Neuronal stem cell (in vitro differentiated cells): ENCODE measurements around the gene LCN1.

ENCODE experiments used
- DNase-seq: peaks from one replicate; pipeline ENCODE4 v3.0.0-alpha.2; 2013; ENCODE audit warnings: low spot score
- H2AFZ ChIP-seq: one replicate; pipeline ENCODE4 v1.6.1; 2013; ENCODE audit warnings: mild to moderate bottlenecking, low read length, inconsistent platforms
- H2AK5ac ChIP-seq: 2 replicates; pipeline ENCODE4 v1.6.1; 2013; ENCODE audit warnings: low read depth, mild to moderate bottlenecking, inconsistent platforms, low read length, moderate library complexity, mixed read lengths
- H2BK120ac ChIP-seq: 2 replicates; pipeline ENCODE4 v1.6.1; 2013; ENCODE audit warnings: low read depth, mild to moderate bottlenecking, inconsistent platforms, low read length, moderate library complexity, mixed read lengths
- H2BK12ac ChIP-seq: one replicate; pipeline ENCODE4 v1.6.1; 2013; ENCODE audit warnings: low read length, inconsistent platforms
- H2BK15ac ChIP-seq: 2 replicates; pipeline ENCODE4 v1.6.1; 2013; ENCODE audit warnings: mild to moderate bottlenecking, low read length, inconsistent platforms, mixed read lengths
- H2BK5ac ChIP-seq: one replicate; pipeline ENCODE4 v1.6.1; 2013; ENCODE audit warnings: inconsistent platforms, mild to moderate bottlenecking, low read length, moderate library complexity
- H3K14ac ChIP-seq: one replicate; pipeline ENCODE4 v1.6.1; 2013; ENCODE audit warnings: low read length, inconsistent platforms
- H3K18ac ChIP-seq: 2 replicates; pipeline ENCODE4 v1.6.1; 2013; ENCODE audit warnings: low read length, inconsistent platforms
- H3K23ac ChIP-seq: 2 replicates; pipeline ENCODE4 v1.6.1; 2013; ENCODE audit warnings: low read depth, mild to moderate bottlenecking, mixed read lengths, low read length, inconsistent platforms; ENCODE audit not compliant: poor library complexity
- H3K27ac ChIP-seq: replicated peaks from 3 replicates; pipeline ENCODE4 v1.5.1; 2013; ENCODE audit warnings: low read length, inconsistent platforms
- H3K27me3 ChIP-seq, 3 experiments: 2 replicates each; pipeline ENCODE4 v1.6.1; 2013; ENCODE audit warnings: low read length in 3 of 3, mild to moderate bottlenecking in 2 of 3, inconsistent platforms in 1 of 3, low read depth in 1 of 3, mixed read lengths in 1 of 3, moderate library complexity in 1 of 3; ENCODE audit not compliant: control insufficient read depth in 3 of 3, insufficient read depth in 3 of 3
- H3K36me3 ChIP-seq, 2 donors: replicated peaks in 1 of 2; 2 replicates each; pipeline ENCODE4 v1.6.1; 2013; ENCODE audit warnings: low read length in 2 of 2; ENCODE audit not compliant: control insufficient read depth in 2 of 2, insufficient read depth in 2 of 2
- H3K4ac ChIP-seq: 2 replicates; pipeline ENCODE4 v1.6.1; 2013; ENCODE audit warnings: inconsistent platforms, mild to moderate bottlenecking, low read length, moderate library complexity
- H3K4me1 ChIP-seq, 2 donors: 1 replicate in 1 of 2; 2 replicates in 1 of 2; pipeline ENCODE4 v1.6.1; 2013; ENCODE audit warnings: low read length in 2 of 2, low read depth in 1 of 2; ENCODE audit not compliant: control insufficient read depth in 2 of 2, insufficient read depth in 1 of 2
- H3K4me2 ChIP-seq: one replicate; pipeline ENCODE4 v1.6.1; 2013; ENCODE audit warnings: mild to moderate bottlenecking, low read length, inconsistent platforms; ENCODE audit not compliant: insufficient read depth, poor library complexity, severe bottlenecking
- H3K4me3 ChIP-seq, 2 donors: 2 replicates each; pipeline ENCODE4 v1.5.1; 2013; ENCODE audit warnings: low read length in 2 of 2, mild to moderate bottlenecking in 2 of 2, inconsistent platforms in 1 of 2, moderate library complexity in 1 of 2
- H3K79me1 ChIP-seq: one replicate; pipeline ENCODE4 v1.6.1; 2013; ENCODE audit warnings: low read depth, mild to moderate bottlenecking, inconsistent platforms, low read length, moderate library complexity
- H3K9ac ChIP-seq: one replicate; pipeline ENCODE4 v1.6.1; 2013; ENCODE audit warnings: mild to moderate bottlenecking, low read depth, low read length, inconsistent platforms; ENCODE audit not compliant: poor library complexity
- H3K9me3 ChIP-seq, 2 donors: replicated peaks in 1 of 2; 2 replicates each; pipeline versions ENCODE3 to v1.6.1; 2013; ENCODE audit warnings: low read length in 2 of 2, mild to moderate bottlenecking in 2 of 2, inconsistent platforms in 1 of 2, low read depth in 1 of 2, mixed read lengths in 1 of 2, moderate library complexity in 1 of 2; ENCODE audit not compliant: control insufficient read depth in 2 of 2, insufficient read depth in 1 of 2
- H4K8ac ChIP-seq: one replicate; pipeline ENCODE4 v1.6.1; 2013; ENCODE audit warnings: low read depth, mild to moderate bottlenecking, inconsistent platforms, low read length, moderate library complexity
- H4K91ac ChIP-seq: one replicate; pipeline ENCODE4 v1.6.1; 2013; ENCODE audit warnings: low read length, low read depth, mild to moderate bottlenecking, inconsistent platforms; ENCODE audit not compliant: poor library complexity
- WGBS, 2 donors: extraction: QIAGEN DNeasy Blood & Tissue Kit; methylation state at CpG; one replicate each; pipeline ENCODE4 v1.1.7; 2013; ENCODE audit warnings: missing lambda C conversion rate in 2 of 2, mixed read lengths in 1 of 2; ENCODE audit not compliant: insufficient read length in 2 of 2, insufficient replicate concordance in 1 of 2; ENCODE audit errors: extremely low coverage in 2 of 2; 5-methylcytosine and 5-hydroxymethylcytosine counted together

LCN1 gene

GRCh38 chr9:135552698-135553171 lies 31.5 kb downstream of the LCN1 start:
- DNase-seq = no peak

GRCh38 chr9:135554718-135555117 lies 33.5 kb downstream of the LCN1 start:
- peaks cover 2% of the 10 kb centered on the region for H3K79me1 ChIP-seq
- no peak overlapping the region for H4K8ac ChIP-seq
- H3K9ac ChIP-seq = no peak overlapping the region
- H2BK120ac ChIP-seq = no peak overlapping the region
- H2AK5ac ChIP-seq = no peak overlapping the region
- no peak overlapping the region for H4K91ac ChIP-seq
- no peak overlapping the region for H3K27ac ChIP-seq
- H3K27me3 ChIP-seq = peaks cover 0 to 15% (median 0%) of the 10 kb centered on the region in 3 experiments
- H3K4me1 ChIP-seq = no peaks in the 10 kb centered on the region
- H2BK12ac ChIP-seq = no peak overlapping the region
- WGBS, 2 donors = no CpG with 5 or more reads among the region's 4 CpGs
- no peak overlapping the region for H3K14ac ChIP-seq
- no peak overlapping the region for H2AFZ ChIP-seq
- no peak overlapping the region for H3K18ac ChIP-seq
- no peak overlapping the region for H3K4me3 ChIP-seq
- no peak for DNase-seq
- H2BK15ac ChIP-seq = no peak overlapping the region
- H3K4ac ChIP-seq = no peak overlapping the region
- H2BK5ac ChIP-seq = no peak overlapping the region
- H3K4me2 ChIP-seq = no peak overlapping the region
- no peaks in the 10 kb centered on the region for H3K9me3 ChIP-seq
- H3K23ac ChIP-seq = no peak overlapping the region
- no peaks in the 10 kb centered on the region for H3K36me3 ChIP-seq

More at GRCh38 chr9:135552698-135553171, 31.5 kb downstream of the LCN1 start:
- Histone ChIP-seq H4K91ac (no peak overlapping the region), H3K36me3 (no peaks in the 10 kb centered on the region), H3K4me1 (no peaks in the 10 kb centered on the region), H3K18ac (peak overlapping the region; percentile 76), H3K79me1 (peaks cover 2% of the 10 kb centered on the region), H3K9ac (no peak overlapping the region), H2BK5ac (no peak overlapping the region), H2BK12ac (no peak overlapping the region), H3K9me3 (no peaks in the 10 kb centered on the region), H2BK15ac (no peak overlapping the region), H2AK5ac (no peak overlapping the region), H3K23ac (no peak overlapping the region), H3K27ac (no peak overlapping the region), H4K8ac (no peak overlapping the region), H3K14ac (peak overlapping the region; percentile 71), H3K27me3 (peaks cover 0 to 21% (median 0%) of the 10 kb centered on the region in 3 experiments), H2BK120ac (no peak overlapping the region), H3K4me3 (no peak overlapping the region), H3K4me2 (no peak overlapping the region), H2AFZ (no peak overlapping the region), H3K4ac (no peak overlapping the region)
- no CpG with 5 or more reads among the region's 19 CpGs for WGBS, 2 donors

GRCh38 chr9:135555203-135555602 lies 34.0 kb downstream of the LCN1 start:
- Histone ChIP-seq H3K4me2 (no peak overlapping the region), H3K9ac (no peak overlapping the region), H3K27me3 (peaks cover 0 to 14% (median 0%) of the 10 kb centered on the region in 3 experiments), H3K27ac (no peak overlapping the region), H3K79me1 (no peaks in the 10 kb centered on the region), H2AFZ (no peak overlapping the region), H3K18ac (no peak overlapping the region), H4K8ac (no peak overlapping the region), H2BK15ac (no peak overlapping the region), H3K36me3 (no peaks in the 10 kb centered on the region), H2BK5ac (no peak overlapping the region), H3K14ac (no peak overlapping the region), H3K23ac (no peak overlapping the region), H3K9me3 (no peaks in the 10 kb centered on the region), H4K91ac (no peak overlapping the region), H3K4ac (no peak overlapping the region), H2BK120ac (no peak overlapping the region), H2BK12ac (no peak overlapping the region), H3K4me3 (no peak overlapping the region), H3K4me1 (no peaks in the 10 kb centered on the region), H2AK5ac (no peak overlapping the region)
- no peak for DNase-seq
- WGBS, 2 donors = no CpG with 5 or more reads among the region's 5 CpGs

- no peak overlapping the region for H3K23ac ChIP-seq
- H3K4ac ChIP-seq = no peak overlapping the region
- H3K4me2 ChIP-seq = no peak overlapping the region
- no peaks in the 10 kb centered on the region for H3K4me1 ChIP-seq
- WGBS, 2 donors = no CpG with 5 or more reads among the region's 16 CpGs
- no peak overlapping the region for H2BK5ac ChIP-seq
- no peak overlapping the region for H4K8ac ChIP-seq
- no peak overlapping the region for H3K4me3 ChIP-seq
- H2AK5ac ChIP-seq = no peak overlapping the region
- no peak for DNase-seq
- H2BK120ac ChIP-seq = no peak overlapping the region
- no peaks in the 10 kb centered on the region for H3K79me1 ChIP-seq
- no peak overlapping the region for H3K27ac ChIP-seq
- no peak overlapping the region for H3K14ac ChIP-seq
- H2BK12ac ChIP-seq = no peak overlapping the region
- peaks cover 0 to 7% (median 0%) of the 10 kb centered on the region in 3 experiments for H3K27me3 ChIP-seq
- H3K18ac ChIP-seq = no peak overlapping the region
- no peak overlapping the region for H2AFZ ChIP-seq
- H4K91ac ChIP-seq = no peak overlapping the region
- H2BK15ac ChIP-seq = no peak overlapping the region
- no peaks in the 10 kb centered on the region for H3K9me3 ChIP-seq
- no peaks in the 10 kb centered on the region for H3K36me3 ChIP-seq
- no peak overlapping the region for H3K9ac ChIP-seq
Measured at GRCh38 chr9:135555910-135556309, 34.7 kb downstream of the LCN1 start.
